CD14-positive monocyte (primary cell): ENCODE measurements around the gene SBF1. TPM values are rescaled to one million over a fixed set of nuclear protein-coding genes. Genes with fewer than 3 reads are reported as not detected.
A peak's percentile ranks its signal among the peaks of the same experiment; 100 is the strongest.

Source experiments
- DNase-seq, 3 donors: peaks; one replicate each; pipeline ENCODE4 v3.0.0-alpha.2; 2011 to 2022
- H2AFZ ChIP-seq: 2 replicates; pipeline ENCODE4 v1.6.0; 2012; ENCODE audit warnings: mild to moderate bottlenecking, low read depth, low read length, inconsistent platforms; ENCODE audit not compliant: insufficient read depth, poor library complexity, severe bottlenecking
- H3K27ac ChIP-seq, 2 donors: 1 replicate in 1 of 2; 2 replicates in 1 of 2; pipeline ENCODE4 v1.5.1; 2012 to 2013; ENCODE audit warnings: low read length in 2 of 2, control low read depth in 1 of 2, inconsistent platforms in 1 of 2, low read depth in 1 of 2, mild to moderate bottlenecking in 1 of 2
- H3K27me3 ChIP-seq, 2 donors: one replicate each; pipeline versions ENCODE4 v1.6.0 to v1.6.1; 2011 to 2013; ENCODE audit warnings: low read length in 2 of 2; ENCODE audit not compliant: control insufficient read depth in 2 of 2, insufficient read depth in 2 of 2
- H3K36me3 ChIP-seq, 2 donors: replicated peaks in 1 of 2; 1 replicate in 1 of 2; 2 replicates in 1 of 2; pipeline versions ENCODE4 v1.5.1 to v1.6.1; 2012 to 2013; ENCODE audit warnings: low read length in 2 of 2, control low read depth in 1 of 2, inconsistent platforms in 1 of 2, mild to moderate bottlenecking in 1 of 2; ENCODE audit not compliant: insufficient read depth in 2 of 2, control insufficient read depth in 1 of 2
- H3K4me1 ChIP-seq, 2 donors: 1 replicate in 1 of 2; 2 replicates in 1 of 2; pipeline versions ENCODE4 v1.5.1 to v1.6.1; 2012 to 2013; ENCODE audit warnings: low read length in 2 of 2, control low read depth in 1 of 2, inconsistent platforms in 1 of 2, mild to moderate bottlenecking in 1 of 2, moderate library complexity in 1 of 2; ENCODE audit not compliant: insufficient read depth in 2 of 2, control insufficient read depth in 1 of 2
- H3K4me2 ChIP-seq: replicated peaks from 2 replicates; pipeline ENCODE3; 2012; ENCODE audit warnings: low read length, moderate library complexity, mild to moderate bottlenecking; ENCODE audit not compliant: poor library complexity, severe bottlenecking; ENCODE audit errors: extremely low read depth
- H3K4me3 ChIP-seq, 3 experiments: fragments of 200-600 bp in 1 of 3; sonication (generic) in 1 of 3; replicated peaks in 1 of 3; 1 replicate in 2 of 3; 2 replicates in 1 of 3; pipeline ENCODE4 v1.5.1; 2011 to 2013; ENCODE audit warnings: low read length in 3 of 3, mild to moderate bottlenecking in 3 of 3, control low read depth in 2 of 3, low read depth in 2 of 3, inconsistent platforms in 1 of 3, moderate library complexity in 1 of 3
- H3K79me2 ChIP-seq: 2 replicates; pipeline ENCODE4 v1.6.0; 2012; ENCODE audit warnings: mild to moderate bottlenecking, control low read depth, inconsistent platforms, low read length, moderate library complexity; ENCODE audit not compliant: insufficient read depth
- H3K9ac ChIP-seq: 2 replicates; pipeline ENCODE4 v1.6.0; 2017; ENCODE audit warnings: low read length, mild to moderate bottlenecking; ENCODE audit not compliant: insufficient read depth, poor library complexity, severe bottlenecking
- H3K9me3 ChIP-seq, 2 donors: replicated peaks in 1 of 2; 1 replicate in 1 of 2; 2 replicates in 1 of 2; pipeline versions ENCODE4 v1.5.1 to v1.6.1; 2012 to 2013; ENCODE audit warnings: low read length in 2 of 2, control low read depth in 1 of 2; ENCODE audit not compliant: control insufficient read depth in 1 of 2, insufficient read depth in 1 of 2
- H4K20me1 ChIP-seq: 2 replicates; pipeline ENCODE4 v1.6.0; 2012; ENCODE audit warnings: mild to moderate bottlenecking, low read length, control low read depth, moderate library complexity; ENCODE audit not compliant: insufficient read depth
- H3K27ac Mint-ChIP-seq, 7 donors: one replicate each; pipeline ENCODE4 v1.8.0; 2020; ENCODE audit warnings: mild to moderate bottlenecking in 7 of 7, mixed read lengths in 7 of 7, moderate library complexity in 6 of 7, inconsistent platforms in 2 of 7
- H3K27me3 Mint-ChIP-seq, 3 donors: one replicate each; pipeline ENCODE4 v1.8.0; 2021 to 2022; ENCODE audit warnings: low read depth in 3 of 3, mild to moderate bottlenecking in 3 of 3, mixed read lengths in 3 of 3, moderate library complexity in 3 of 3, inconsistent platforms in 1 of 3
- H3K36me3 Mint-ChIP-seq, 2 donors: one replicate each; pipeline ENCODE4 v1.8.0; 2020; ENCODE audit warnings: mixed read lengths in 2 of 2, inconsistent platforms in 1 of 2, mild to moderate bottlenecking in 1 of 2
- H3K4me1 Mint-ChIP-seq: one replicate; pipeline ENCODE4 v1.8.0; 2020; ENCODE audit warnings: mild to moderate bottlenecking, mixed read lengths
- H3K4me3 Mint-ChIP-seq, 2 donors: one replicate each; pipeline ENCODE4 v1.8.0; 2020; ENCODE audit warnings: mild to moderate bottlenecking in 2 of 2, mixed read lengths in 2 of 2, moderate library complexity in 1 of 2
- H3K9me3 Mint-ChIP-seq, 7 donors: one replicate each; pipeline ENCODE4 v1.8.0; 2020 to 2022; ENCODE audit warnings: mixed read lengths in 7 of 7, mild to moderate bottlenecking in 6 of 7, moderate library complexity in 6 of 7, inconsistent platforms in 2 of 7
- WGBS: methylation state at CpG from one replicate; pipeline ENCODE4 v1.1.5; 2013; ENCODE audit warnings: missing lambda C conversion rate; ENCODE audit not compliant: insufficient coverage; 5-methylcytosine and 5-hydroxymethylcytosine counted together
- intact Hi-C, 2 donors: fragments of 100-400 bp; cut with micrococcal nuclease; formaldehyde crosslinking; loops; one replicate each; pipeline versions ENCODE4 v1.15.0 to v1.15.1; 2023
- polyA plus RNA-seq, 3 donors: library from polyadenylated mRNA; depleted of rRNA in 1 of 3; unstranded in 2 of 3; stranded (reverse) in 1 of 3; fragments of 300-500 nt in 2 of 3; fragments of >200 nt in 1 of 3; fragmentation: Illumina TruSeq in 2 of 3; gene quantifications; 1 replicate in 2 of 3; 2 replicates in 1 of 3; pipeline ENCODE4 v1.2.3, GENCODE V29; 2012 to 2021
- TF ChIP-seq, protein P1 (sequence below): fragments of 200-600 bp; IDR thresholded peaks from one replicate; pipeline ENCODE4 v1.8.0; 2022; ENCODE audit warnings: antibody characterized with exemption, mild to moderate bottlenecking

SBF1 gene
- polyA plus RNA-seq, 3 donors, result 4.0 to 45.9 (median 6.2) TPM

DNA sequence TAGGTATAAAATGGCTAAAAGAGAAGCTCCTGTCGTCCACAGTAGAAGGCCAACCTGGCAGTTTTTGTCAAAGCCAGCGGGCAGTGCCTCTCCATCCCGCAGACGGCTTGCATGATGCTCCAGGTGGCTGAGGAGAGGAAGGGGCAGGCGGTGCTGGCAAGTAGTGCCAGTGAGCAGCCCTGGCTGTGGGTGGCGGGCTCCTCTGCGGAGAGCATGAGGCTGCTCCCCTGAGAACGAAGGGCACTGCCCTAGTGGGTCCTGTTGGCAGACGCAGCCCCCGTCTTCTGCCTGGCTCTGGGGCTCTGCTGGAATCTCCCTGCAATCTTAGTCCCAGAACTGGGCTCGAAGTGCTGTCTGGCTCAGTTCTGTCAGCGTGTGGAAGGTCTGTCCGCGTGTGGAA is 50.9 kb downstream of the SBF1 start:
- H3K27me3 ChIP-seq, result no peaks in the 10 kb centered on the region
- no peak overlapping the region for H3K27ac ChIP-seq
- no peak overlapping the region for H2AFZ ChIP-seq
- no peaks in the 10 kb centered on the region for H3K79me2 ChIP-seq
- H3K4me3 ChIP-seq, result no peak overlapping the region
- TF ChIP-seq, protein P1, sequence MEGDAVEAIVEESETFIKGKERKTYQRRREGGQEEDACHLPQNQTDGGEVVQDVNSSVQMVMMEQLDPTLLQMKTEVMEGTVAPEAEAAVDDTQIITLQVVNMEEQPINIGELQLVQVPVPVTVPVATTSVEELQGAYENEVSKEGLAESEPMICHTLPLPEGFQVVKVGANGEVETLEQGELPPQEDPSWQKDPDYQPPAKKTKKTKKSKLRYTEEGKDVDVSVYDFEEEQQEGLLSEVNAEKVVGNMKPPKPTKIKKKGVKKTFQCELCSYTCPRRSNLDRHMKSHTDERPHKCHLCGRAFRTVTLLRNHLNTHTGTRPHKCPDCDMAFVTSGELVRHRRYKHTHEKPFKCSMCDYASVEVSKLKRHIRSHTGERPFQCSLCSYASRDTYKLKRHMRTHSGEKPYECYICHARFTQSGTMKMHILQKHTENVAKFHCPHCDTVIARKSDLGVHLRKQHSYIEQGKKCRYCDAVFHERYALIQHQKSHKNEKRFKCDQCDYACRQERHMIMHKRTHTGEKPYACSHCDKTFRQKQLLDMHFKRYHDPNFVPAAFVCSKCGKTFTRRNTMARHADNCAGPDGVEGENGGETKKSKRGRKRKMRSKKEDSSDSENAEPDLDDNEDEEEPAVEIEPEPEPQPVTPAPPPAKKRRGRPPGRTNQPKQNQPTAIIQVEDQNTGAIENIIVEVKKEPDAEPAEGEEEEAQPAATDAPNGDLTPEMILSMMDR, result no peak
- no peak for DNase-seq
- H3K36me3 ChIP-seq, result peaks cover 80 to 99% of the 10 kb centered on the region in 2 donors
- H3K9me3 Mint-ChIP-seq, result no peaks in the 10 kb centered on the region
- peaks cover 10% of the 10 kb centered on the region for H4K20me1 ChIP-seq
- H3K9me3 ChIP-seq, result no peaks in the 10 kb centered on the region
- no peak overlapping the region for H3K4me2 ChIP-seq
- H3K4me3 Mint-ChIP-seq, result no peak overlapping the region
- no peaks in the 10 kb centered on the region for H3K27me3 Mint-ChIP-seq
- H3K36me3 Mint-ChIP-seq, result peaks cover 78 to 98% of the 10 kb centered on the region in 2 donors
- intact Hi-C loops, result no loop called here
- H3K27ac Mint-ChIP-seq, result no peak overlapping the region
- no peaks in the 10 kb centered on the region for H3K4me1 ChIP-seq
- H3K9ac ChIP-seq, result no peak overlapping the region
- 99% methylated on average over 11 of the region's 14 CpGs for WGBS
- no peaks in the 10 kb centered on the region for H3K4me1 Mint-ChIP-seq

GRCh38 chr22:50422961-50423815 is 51.6 kb downstream of the SBF1 start:
- intact Hi-C loops, result no loop called here
- H2AFZ ChIP-seq, result no peak overlapping the region
- H3K4me1 ChIP-seq, result no peaks in the 10 kb centered on the region
- H3K4me3 ChIP-seq, result no peak overlapping the region
- no peak overlapping the region for H3K27ac ChIP-seq
- H3K27ac Mint-ChIP-seq, result peak overlapping the region in 2 of 7 donors; percentile 1 to 25
- 96% methylated on average over 20 of the region's 21 CpGs for WGBS
- H3K36me3 Mint-ChIP-seq, result peaks cover 78 to 98% of the 10 kb centered on the region in 2 donors
- peaks cover 10% of the 10 kb centered on the region for H4K20me1 ChIP-seq
- no peaks in the 10 kb centered on the region for H3K27me3 Mint-ChIP-seq
- H3K9me3 ChIP-seq, result no peaks in the 10 kb centered on the region
- no peaks in the 10 kb centered on the region for H3K9me3 Mint-ChIP-seq
- no peak overlapping the region for H3K4me2 ChIP-seq
- H3K4me3 Mint-ChIP-seq, result no peak overlapping the region
- H3K4me1 Mint-ChIP-seq, result no peaks in the 10 kb centered on the region
- H3K27me3 ChIP-seq, result no peaks in the 10 kb centered on the region
- no peak overlapping the region for H3K9ac ChIP-seq
- TF ChIP-seq, protein P1, result no peak
- peaks cover 80 to 99% of the 10 kb centered on the region in 2 donors for H3K36me3 ChIP-seq
- DNase-seq, result peak in 1 of 3 donors; percentile 3
- H3K79me2 ChIP-seq, result no peaks in the 10 kb centered on the region
